ENCODE measurements around the gene KRTAP1-1. TPM values are rescaled to one million over a fixed set of nuclear protein-coding genes. Genes with fewer than 3 reads are reported as not detected.
"Not testable (repeated sequence)": the region's sequence is repeated elsewhere in the genome, so short reads cannot be mapped to it uniquely, and the experiment has no call there.

The KRTAP1-1 gene
- total RNA-seq, 2 experiments from 2014 or later, result not detected

DNA sequence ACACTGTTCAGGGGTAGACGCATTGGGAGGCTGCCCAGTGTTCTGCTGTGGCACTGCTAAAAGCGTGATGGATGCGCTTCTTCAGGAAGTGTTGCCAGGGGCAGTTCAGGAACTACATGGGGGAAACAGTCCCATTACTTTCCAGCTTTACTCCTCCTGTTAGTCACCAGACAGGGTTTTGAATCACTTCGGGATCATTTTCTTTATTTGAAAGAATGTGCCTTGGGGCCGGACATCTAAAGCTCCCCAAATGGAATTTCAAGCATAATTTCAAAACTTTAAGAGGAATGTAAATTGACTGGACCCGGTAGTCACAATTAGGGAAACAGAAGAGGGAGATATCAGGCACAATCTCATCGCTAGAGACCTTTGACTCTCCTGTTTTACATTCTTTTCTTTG lies 7.2 kb upstream of the KRTAP1-1 start:
- ChIA-PET POLR2A (no interaction called here), CTCF (no interaction called here)
- peaks cover 3% of the 10 kb centered on the region for H3K9me3 Mint-ChIP-seq
- no peaks in the 10 kb centered on the region for H3K36me3 ChIP-seq (ENCODE audit: insufficient read depth, low read length)
- peaks cover 40% of the 10 kb centered on the region for H3K27me3 Mint-ChIP-seq
- H3K36me3 Mint-ChIP-seq (ENCODE audit: low read depth), result no peaks in the 10 kb centered on the region
- no peak for DNase-seq
- no peak for TF ChIP-seq CTCF (IDR thresholded peaks at IDR 0.05)
- intact Hi-C loops (cut with DNase I, micrococcal nuclease), result no loop called here
- H3K27me3 ChIP-seq (ENCODE audit: control insufficient read depth in 1 of 2, insufficient read depth in 2 of 2, low read length in 2 of 2), result peaks cover 3 to 10% of the 10 kb centered on the region in 2 experiments
- no peak overlapping the region for H3K4me3 ChIP-seq (ENCODE audit: low read length)
- no peaks in the 10 kb centered on the region for H3K4me1 ChIP-seq (ENCODE audit: insufficient read depth, low read length)
- no peaks in the 10 kb centered on the region for H3K4me1 Mint-ChIP-seq (ENCODE audit: low read depth)
- no peak overlapping the region for H3K27ac ChIP-seq (ENCODE audit: low read depth in 1 of 2, low read length in 2 of 2)
- ATAC-seq (ENCODE audit: poor library complexity), result no peak
- H3K27ac Mint-ChIP-seq, result no peak overlapping the region
- H3K4me3 Mint-ChIP-seq, result no peak overlapping the region
- no peaks in the 10 kb centered on the region for H3K9me3 ChIP-seq (ENCODE audit: control insufficient read depth in 1 of 2, insufficient read depth in 1 of 2, low read length in 2 of 2)

GRCh38 chr17:41046735-41047465 lies 5.7 kb upstream of the KRTAP1-1 start, which contains the start of gene KRTAP2-1:
TSS of gene KRTAP2-1 (minus strand) at chr17:41047316. CDS start at chr17:41047267, 49 bp downstream.
- CTCF ChIA-PET, POLR2A ChIA-PET: not testable (repeated sequence)

DNA sequence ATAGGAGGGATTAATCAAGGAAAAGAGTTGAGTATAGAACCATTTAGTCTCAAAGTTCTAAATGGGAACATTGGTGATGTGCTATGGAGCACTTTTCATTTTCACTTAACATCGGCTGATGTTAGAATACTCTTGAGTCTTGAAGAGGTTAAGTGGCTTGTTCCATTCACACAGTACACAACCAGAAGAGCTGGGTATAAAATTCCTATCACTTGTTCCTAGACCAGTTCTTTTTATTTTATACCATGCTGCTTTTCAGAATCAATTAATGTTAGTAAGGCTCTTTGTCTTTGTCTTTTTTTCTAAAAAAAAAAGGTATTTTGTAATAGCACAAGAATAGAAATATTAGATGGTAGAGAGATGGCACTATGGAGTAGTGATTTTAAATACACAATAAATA lies 1.7 kb upstream of the KRTAP1-1 start:
- H3K27me3 ChIP-seq (ENCODE audit: control insufficient read depth in 1 of 2, insufficient read depth in 2 of 2, low read length in 2 of 2), result peaks cover 4 to 5% of the 10 kb centered on the region in 2 experiments
- ATAC-seq (ENCODE audit: poor library complexity), result no peak
- no peak overlapping the region for H3K4me3 ChIP-seq (ENCODE audit: low read length)
- Mint-ChIP-seq H3K4me1 (ENCODE audit: low read depth) (no peaks in the 10 kb centered on the region), H3K27me3 (peaks cover 26% of the 10 kb centered on the region), H3K27ac (no peak overlapping the region), H3K4me3 (no peak overlapping the region), H3K36me3 (ENCODE audit: low read depth) (no peaks in the 10 kb centered on the region), H3K9me3 (peaks cover 5% of the 10 kb centered on the region)
- peaks cover 0 to 5% of the 10 kb centered on the region in 2 experiments for H3K9me3 ChIP-seq (ENCODE audit: control insufficient read depth in 1 of 2, insufficient read depth in 1 of 2, low read length in 2 of 2)
- ChIA-PET POLR2A (no interaction called here), CTCF (no interaction called here)
- no peak for TF ChIP-seq CTCF (IDR thresholded peaks at IDR 0.05)
- H3K4me1 ChIP-seq (ENCODE audit: insufficient read depth, low read length), result no peaks in the 10 kb centered on the region
- no peak for DNase-seq
- no peak overlapping the region for H3K27ac ChIP-seq (ENCODE audit: low read depth in 1 of 2, low read length in 2 of 2)
- no peaks in the 10 kb centered on the region for H3K36me3 ChIP-seq (ENCODE audit: insufficient read depth, low read length)
- intact Hi-C loops (cut with DNase I, micrococcal nuclease), result no loop called here

More at GRCh38 chr17:41046735-41047465, 5.7 kb upstream of the KRTAP1-1 start, which contains the start of gene KRTAP2-1:
- H3K9me3 Mint-ChIP-seq; intact Hi-C loops (cut with DNase I, micrococcal nuclease); H3K9me3 ChIP-seq (ENCODE audit: control insufficient read depth in 1 of 2, insufficient read depth in 1 of 2, low read length in 2 of 2); H3K4me3 ChIP-seq (ENCODE audit: low read length); H3K4me1 Mint-ChIP-seq (ENCODE audit: low read depth); DNase-seq; H3K36me3 ChIP-seq (ENCODE audit: insufficient read depth, low read length); H3K4me1 ChIP-seq (ENCODE audit: insufficient read depth, low read length); H3K27ac Mint-ChIP-seq; ATAC-seq (ENCODE audit: poor library complexity); H3K36me3 Mint-ChIP-seq (ENCODE audit: low read depth); H3K4me3 Mint-ChIP-seq; H3K27ac ChIP-seq (ENCODE audit: low read depth in 1 of 2, low read length in 2 of 2): not testable (repeated sequence)
- H3K27me3 ChIP-seq (ENCODE audit: control insufficient read depth in 1 of 2, insufficient read depth in 2 of 2, low read length in 2 of 2), result peaks cover 4 to 10% of the 10 kb centered on the region in 2 experiments
- peaks cover 40% of the 10 kb centered on the region for H3K27me3 Mint-ChIP-seq
